Activated CD8-positive, alpha-beta memory T cell treated with anti-CD3 and anti-CD28 coated beads, Interleukin-2, amount 10 ng/mL, durations not matched to agents 7 days and 5 days (primary cell): ENCODE data around the gene PKNOX2. TPM values are rescaled to one million over a fixed set of nuclear protein-coding genes. Genes with fewer than 3 reads are reported as not detected.

Experiments used
- ATAC-seq: fragments of 150-1000 bp; cut with Tn5 transposase; one replicate; pipeline ENCODE4 v1.10.0; 2021; ENCODE audit warnings: moderate library complexity
- CTCF ChIA-PET: fragments of 350-600 bp; sonication (Branson Sonifier 250); formaldehyde crosslinking; loops from one replicate; lab custom pipeline; 2021; ENCODE audit warnings: antibody characterized with exemption; lab: Charles Lee
- DNase-seq: peaks from one replicate; pipeline ENCODE4 v3.0.0-alpha.2; 2020
- H3K27ac Mint-ChIP-seq: one replicate; pipeline ENCODE4 v1.8.0; 2021; ENCODE audit warnings: mild to moderate bottlenecking, mixed read lengths
- H3K27me3 Mint-ChIP-seq: one replicate; pipeline ENCODE4 v1.8.0; 2021; ENCODE audit warnings: mixed read lengths
- H3K36me3 Mint-ChIP-seq: one replicate; pipeline ENCODE4 v1.8.0; 2021; ENCODE audit warnings: mild to moderate bottlenecking, mixed read lengths
- H3K4me1 Mint-ChIP-seq: one replicate; pipeline ENCODE4 v1.8.0; 2021; ENCODE audit warnings: mixed read lengths
- H3K4me3 Mint-ChIP-seq: one replicate; pipeline ENCODE4 v1.8.0; 2021; ENCODE audit warnings: mild to moderate bottlenecking, moderate library complexity, mixed read lengths
- H3K9me3 Mint-ChIP-seq: one replicate; pipeline ENCODE4 v1.8.0; 2022; ENCODE audit warnings: low read depth, mixed read lengths
- total RNA-seq, 2 experiments: library from RNA; stranded (reverse); gene quantifications; one replicate each; pipeline ENCODE4 v1.2.3, GENCODE V29; 2021

The PKNOX2 gene
- total RNA-seq, 2 experiments from 2014 or later: not detected

GRCh38 chr11:125274309-125274708, 109.8 kb downstream of the PKNOX2 start:
- Mint-ChIP-seq H3K27ac (no peak overlapping the region), H3K4me1 (no peaks in the 10 kb centered on the region), H3K27me3 (peaks cover 7% of the 10 kb centered on the region), H3K36me3 (no peaks in the 10 kb centered on the region), H3K4me3 (no peak overlapping the region), H3K9me3 (no peaks in the 10 kb centered on the region)
- no peak for ATAC-seq
- CTCF ChIA-PET: no interaction called here
- no peak for DNase-seq

GRCh38 chr11:125274774-125275173, 110.2 kb downstream of the PKNOX2 start:
- H3K4me1 Mint-ChIP-seq: no peaks in the 10 kb centered on the region
- ATAC-seq: no peak
- DNase-seq: no peak
- H3K27me3 Mint-ChIP-seq: peaks cover 7% of the 10 kb centered on the region
- no peaks in the 10 kb centered on the region for H3K36me3 Mint-ChIP-seq
- CTCF ChIA-PET: no interaction called here
- no peak overlapping the region for H3K4me3 Mint-ChIP-seq
- no peaks in the 10 kb centered on the region for H3K9me3 Mint-ChIP-seq
- H3K27ac Mint-ChIP-seq: no peak overlapping the region

- no peaks in the 10 kb centered on the region for H3K4me1 Mint-ChIP-seq
- no peak overlapping the region for H3K27ac Mint-ChIP-seq
- peaks cover 7% of the 10 kb centered on the region for H3K27me3 Mint-ChIP-seq
- CTCF ChIA-PET: no interaction called here
- DNase-seq (no peak), ATAC-seq (no peak)
- no peaks in the 10 kb centered on the region for H3K9me3 Mint-ChIP-seq
- no peaks in the 10 kb centered on the region for H3K36me3 Mint-ChIP-seq
- H3K4me3 Mint-ChIP-seq: no peak overlapping the region
Measured at GRCh38 chr11:125275905-125276618, 111.5 kb downstream of the PKNOX2 start.

GRCh38 chr11:125276619-125276976, 112.0 kb downstream of the PKNOX2 start:
- Mint-ChIP-seq H3K27me3 (peaks cover 6% of the 10 kb centered on the region), H3K4me1 (no peaks in the 10 kb centered on the region), H3K4me3 (no peak overlapping the region), H3K36me3 (no peaks in the 10 kb centered on the region), H3K27ac (no peak overlapping the region), H3K9me3 (no peaks in the 10 kb centered on the region)
- DNase-seq (no peak), ATAC-seq (no peak)
- CTCF ChIA-PET: no interaction called here

GRCh38 chr11:125279676-125280418, 115.3 kb downstream of the PKNOX2 start:
- DNase-seq: no peak
- no peak overlapping the region for H3K27ac Mint-ChIP-seq
- no peaks in the 10 kb centered on the region for H3K9me3 Mint-ChIP-seq
- CTCF ChIA-PET: no interaction called here
- no peaks in the 10 kb centered on the region for H3K4me1 Mint-ChIP-seq
- H3K36me3 Mint-ChIP-seq: no peaks in the 10 kb centered on the region
- H3K27me3 Mint-ChIP-seq: peaks cover 8% of the 10 kb centered on the region
- no peak overlapping the region for H3K4me3 Mint-ChIP-seq
- ATAC-seq: no peak

- H3K27ac Mint-ChIP-seq: no peak overlapping the region
- DNase-seq: no peak
- CTCF ChIA-PET: no interaction called here
- H3K4me3 Mint-ChIP-seq: no peak overlapping the region
- H3K9me3 Mint-ChIP-seq: no peaks in the 10 kb centered on the region
- no peak for ATAC-seq
- no peaks in the 10 kb centered on the region for H3K36me3 Mint-ChIP-seq
- H3K27me3 Mint-ChIP-seq: peaks cover 8% of the 10 kb centered on the region
- H3K4me1 Mint-ChIP-seq: no peaks in the 10 kb centered on the region
Measured at GRCh38 chr11:125280646-125281045, 116.1 kb downstream of the PKNOX2 start.

GRCh38 chr11:125281831-125282595, 117.5 kb downstream of the PKNOX2 start:
- CTCF ChIA-PET: no interaction called here
- Mint-ChIP-seq H3K36me3 (no peaks in the 10 kb centered on the region), H3K4me3 (no peak overlapping the region), H3K27me3 (peaks cover 10% of the 10 kb centered on the region), H3K9me3 (no peaks in the 10 kb centered on the region), H3K4me1 (no peaks in the 10 kb centered on the region), H3K27ac (no peak overlapping the region)
- ATAC-seq (no peak), DNase-seq (no peak)

GRCh38 chr11:125282596-125282914, 118.0 kb downstream of the PKNOX2 start:
- Mint-ChIP-seq H3K9me3 (no peaks in the 10 kb centered on the region), H3K4me3 (no peak overlapping the region)
- ATAC-seq: no peak

GRCh38 chr11:125284245-125284850, 119.8 kb downstream of the PKNOX2 start:
- ATAC-seq: no peak
- H3K4me1 Mint-ChIP-seq: no peaks in the 10 kb centered on the region

More at GRCh38 chr11:125282596-125282914, 118.0 kb downstream of the PKNOX2 start:
- H3K4me1 Mint-ChIP-seq: no peaks in the 10 kb centered on the region
- H3K27me3 Mint-ChIP-seq: peaks cover 10% of the 10 kb centered on the region
- H3K36me3 Mint-ChIP-seq: no peaks in the 10 kb centered on the region
- H3K27ac Mint-ChIP-seq: no peak overlapping the region
- no peak for DNase-seq
- CTCF ChIA-PET: no interaction called here

GRCh38 chr11:125285844-125286243, 121.3 kb downstream of the PKNOX2 start:
- DNase-seq (no peak), ATAC-seq (no peak)
- CTCF ChIA-PET: no interaction called here
- no peaks in the 10 kb centered on the region for H3K9me3 Mint-ChIP-seq
- H3K36me3 Mint-ChIP-seq: no peaks in the 10 kb centered on the region
- H3K27me3 Mint-ChIP-seq: peaks cover 18% of the 10 kb centered on the region
- no peak overlapping the region for H3K4me3 Mint-ChIP-seq
- H3K27ac Mint-ChIP-seq: no peak overlapping the region
- H3K4me1 Mint-ChIP-seq: no peaks in the 10 kb centered on the region

More at GRCh38 chr11:125284245-125284850, 119.8 kb downstream of the PKNOX2 start:
- Mint-ChIP-seq H3K9me3 (no peaks in the 10 kb centered on the region), H3K27me3 (peaks cover 16% of the 10 kb centered on the region), H3K27ac (no peak overlapping the region), H3K4me3 (no peak overlapping the region), H3K36me3 (no peaks in the 10 kb centered on the region)
- no peak for DNase-seq
- CTCF ChIA-PET: no interaction called here

GRCh38 chr11:125286486-125286885, 121.9 kb downstream of the PKNOX2 start:
- CTCF ChIA-PET: no interaction called here
- Mint-ChIP-seq H3K9me3 (no peaks in the 10 kb centered on the region), H3K27ac (no peak overlapping the region)

GRCh38 chr11:125287491-125288210, 123.1 kb downstream of the PKNOX2 start:
- Mint-ChIP-seq H3K4me1 (no peaks in the 10 kb centered on the region), H3K27ac (no peak overlapping the region), H3K27me3 (peaks cover 18% of the 10 kb centered on the region), H3K9me3 (no peaks in the 10 kb centered on the region), H3K36me3 (no peaks in the 10 kb centered on the region), H3K4me3 (no peak overlapping the region)
- CTCF ChIA-PET: no interaction called here
- ATAC-seq: no peak
- DNase-seq: no peak

More at GRCh38 chr11:125286486-125286885, 121.9 kb downstream of the PKNOX2 start:
- H3K36me3 Mint-ChIP-seq: no peaks in the 10 kb centered on the region
- peaks cover 18% of the 10 kb centered on the region for H3K27me3 Mint-ChIP-seq
- H3K4me1 Mint-ChIP-seq: no peaks in the 10 kb centered on the region
- no peak for ATAC-seq
- no peak overlapping the region for H3K4me3 Mint-ChIP-seq
- no peak for DNase-seq
